Astrocyte (in vitro differentiated cells and primary cell): ENCODE measurements around the gene PDE11A.

Source experiments
- CTCF ChIP-seq: IDR thresholded peaks from 2 replicates; pipeline ENCODE4 v1.5.1; 2011; ENCODE audit warnings: low read depth, mild to moderate bottlenecking, inconsistent platforms, low read length, moderate library complexity; ENCODE audit not compliant: insufficient read depth
- EZH2 ChIP-seq: IDR thresholded peaks from 2 replicates; pipeline ENCODE4 v1.6.1; 2012; ENCODE audit warnings: mild to moderate bottlenecking, low read length, inconsistent platforms; ENCODE audit not compliant: insufficient read depth

GRCh38 chr2:177900082-177900481 is 172.5 kb downstream of the PDE11A start:
- TF ChIP-seq CTCF (no peak), EZH2 (no peak)
